Lung (tissue), 16 donors: ENCODE results near the gene LGI1. TPM values are rescaled to one million over a fixed set of nuclear protein-coding genes. Genes with fewer than 3 reads are reported as not detected.

ENCODE experiments used
- ATAC-seq: fragments of 200-7000 bp; cut with Tn5 transposase; one replicate; pipeline ENCODE4 v1.9.1; 2020; ENCODE audit warnings: moderate number of reproducible peaks; ENCODE audit not compliant: insufficient read depth, low FRiP score
- DNase-seq, 3 donors: peaks; one replicate each; pipeline ENCODE4 v3.0.0-alpha.2; 2013 to 2017
- H3K27ac ChIP-seq, 2 donors: one replicate each; pipeline ENCODE4 v1.5.1; 2013; ENCODE audit warnings: mild to moderate bottlenecking in 2 of 2, moderate library complexity in 2 of 2, control low read depth in 1 of 2, inconsistent platforms in 1 of 2, low read depth in 1 of 2, low read length in 1 of 2
- H3K27me3 ChIP-seq, 3 donors: one replicate each; pipeline ENCODE4 v1.5.1; 2013; ENCODE audit warnings: low read length in 2 of 3; ENCODE audit not compliant: control insufficient read depth in 3 of 3, insufficient read depth in 3 of 3
- H3K36me3 ChIP-seq, 4 donors: one replicate each; pipeline ENCODE4 v1.5.1; 2013; ENCODE audit warnings: low read length in 4 of 4, mild to moderate bottlenecking in 1 of 4, moderate library complexity in 1 of 4; ENCODE audit not compliant: control insufficient read depth in 4 of 4, insufficient read depth in 4 of 4
- H3K4me1 ChIP-seq, 5 donors: one replicate each; pipeline ENCODE4 v1.5.1; 2013; ENCODE audit warnings: low read length in 5 of 5, mild to moderate bottlenecking in 2 of 5, moderate library complexity in 1 of 5; ENCODE audit not compliant: control insufficient read depth in 5 of 5, insufficient read depth in 5 of 5
- H3K4me3 ChIP-seq: one replicate; pipeline ENCODE4 v1.5.1; 2013; ENCODE audit warnings: mild to moderate bottlenecking, control low read depth, moderate library complexity
- H3K9ac ChIP-seq, 2 donors: one replicate each; pipeline ENCODE4 v1.5.1; 2013; ENCODE audit warnings: low read length in 2 of 2, control low read depth in 1 of 2; ENCODE audit not compliant: insufficient read depth in 1 of 2
- H3K9me3 ChIP-seq, 4 donors: one replicate each; pipeline ENCODE4 v1.5.1; 2013; ENCODE audit warnings: low read length in 3 of 4, mild to moderate bottlenecking in 1 of 4, moderate library complexity in 1 of 4; ENCODE audit not compliant: control insufficient read depth in 4 of 4, insufficient read depth in 3 of 4
- CTCF ChIP-seq: IDR thresholded peaks from 2 replicates; pipeline ENCODE4 v1.5.1; 2012; ENCODE audit warnings: mild to moderate bottlenecking; ENCODE audit errors: control extremely low read depth, extremely low read depth
- WGBS, 2 donors: extraction: QIAGEN DNeasy Blood & Tissue Kit; methylation state at CpG; one replicate each; pipeline ENCODE4 v1.1.7; 2013; 5-methylcytosine and 5-hydroxymethylcytosine counted together
- long read RNA-seq, 5 donors: transcript quantifications; one replicate each; lab custom pipeline, GENCODE V29; 2026
- polyA plus RNA-seq, 2 donors: library from polyadenylated mRNA; stranded (reverse); fragments of 200-250 nt; gene quantifications; one replicate each; pipeline ENCODE4 v1.2.1, GENCODE V29; 2013
- total RNA-seq, 2 donors: library from RNA; depleted of rRNA in 1 of 2; stranded (reverse); fragments of >200 nt in 1 of 2; gene quantifications; one replicate each; pipeline ENCODE4 v1.2.1, GENCODE V29; 2014 to 2021
- donor health status: control.
- donor health status: control.
- donor health status: Bipolar disorder and iron deficiency.
- donor health status: healthy.
- donor health status: DM: yes; HTN: yes; CAD: no.

LGI1 gene
- total RNA-seq, result under 1 TPM in 1 of 2 donors, not detected in 1; 0.68 TPM
- polyA plus RNA-seq, result not detected
- long read RNA-seq, donor 1, result 0 reads
- long read RNA-seq, donor 2, result 0 reads
- long read RNA-seq, donor 3, result 0 reads
- long read RNA-seq, donor 4, result 0 reads
- long read RNA-seq, donor 5, result 0 reads

DNA sequence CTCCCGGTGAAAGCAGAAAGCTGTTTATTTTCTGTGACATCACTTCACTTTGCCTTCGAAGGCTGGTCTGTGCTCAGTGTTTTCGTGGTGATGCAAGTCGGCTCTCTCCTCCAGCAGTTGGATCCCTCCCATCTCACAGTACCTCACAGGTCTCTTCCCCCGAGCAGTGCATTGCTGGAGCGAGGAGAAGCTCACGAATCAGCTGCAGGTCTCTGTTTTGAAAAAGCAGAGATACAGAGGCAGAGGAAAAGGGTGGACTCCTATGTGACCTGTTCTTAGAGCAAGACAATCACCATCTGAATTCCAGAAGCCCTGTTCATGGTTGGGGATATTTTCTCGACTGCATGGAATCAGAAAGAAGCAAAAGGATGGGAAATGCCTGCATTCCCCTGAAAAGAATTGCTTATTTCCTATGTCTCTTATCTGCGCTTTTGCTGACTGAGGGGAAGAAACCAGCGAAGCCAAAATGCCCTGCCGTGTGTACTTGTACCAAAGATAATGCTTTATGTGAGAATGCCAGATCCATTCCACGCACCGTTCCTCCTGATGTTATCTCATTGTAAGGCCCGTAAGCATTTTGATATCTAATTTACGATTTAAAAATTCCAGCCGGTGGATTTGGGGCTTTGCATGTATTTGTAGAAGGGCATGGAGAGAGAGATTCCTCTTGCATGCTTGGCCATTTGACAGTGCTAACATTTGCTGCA, at the start of gene LGI1:
TSS of gene LGI1 (plus strand) at position 136 of the 707 bp plus-strand sequence. CDS start at position 345, 209 bp downstream.
- TF ChIP-seq CTCF, result no peak
- H3K4me3 ChIP-seq, result no peak within 1 kb of the TSS
- 20 to 33% methylated on average over 16 of the region's 16 CpGs for WGBS, 2 donors
- H3K36me3 ChIP-seq, result no peaks in the 10 kb centered on the region
- no peaks in the 10 kb centered on the region for H3K9me3 ChIP-seq
- ATAC-seq, result no peak
- H3K9ac ChIP-seq, result no peak within 1 kb of the TSS
- H3K27me3 ChIP-seq, result peaks cover 0 to 38% (median 38%) of the 10 kb centered on the region in 3 donors
- peaks cover 0 to 36% (median 17%) of the 10 kb centered on the region in 5 donors for H3K4me1 ChIP-seq
- DNase-seq, result no peak
- no peak within 1 kb of the TSS for H3K27ac ChIP-seq

DNA sequence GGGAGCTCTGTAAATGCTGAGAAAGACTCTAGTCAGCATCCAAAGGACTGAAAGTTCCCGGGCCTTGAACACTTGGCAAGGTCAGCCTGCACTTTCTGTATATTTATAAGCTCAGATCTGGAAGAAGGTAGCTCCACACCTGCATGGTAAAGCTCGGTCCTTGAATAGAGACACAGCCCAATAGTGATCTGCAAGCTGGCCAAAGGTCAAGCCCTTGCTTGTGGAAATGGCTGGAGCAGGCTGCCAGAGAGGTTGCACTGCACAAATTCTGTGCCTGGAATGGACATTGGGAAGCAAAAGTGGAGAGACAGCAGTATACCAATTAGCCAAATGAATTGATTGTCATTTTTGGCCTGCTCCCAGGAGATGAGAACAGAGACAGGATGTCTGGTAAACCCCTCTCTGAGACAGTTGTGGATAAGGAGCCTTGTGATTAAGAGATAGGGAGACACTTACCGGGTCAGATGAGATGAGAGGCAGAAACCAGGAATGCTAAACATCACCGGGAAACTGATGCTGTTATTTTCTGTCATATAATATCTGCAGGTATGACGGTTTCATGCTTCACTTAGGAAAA, 47.3 kb upstream of the LGI1 start:
- 71 to 81% methylated on average over 5 of the region's 5 CpGs for WGBS, 2 donors
- H3K36me3 ChIP-seq, result no peaks in the 10 kb centered on the region
- H3K4me1 ChIP-seq, result no peaks in the 10 kb centered on the region
- ATAC-seq, result no peak
- H3K4me3 ChIP-seq, result no peak overlapping the region
- TF ChIP-seq CTCF, result no peak
- H3K27me3 ChIP-seq, result peaks cover 0 to 3% (median 3%) of the 10 kb centered on the region in 3 donors
- DNase-seq, result no peak
- no peaks in the 10 kb centered on the region for H3K9me3 ChIP-seq
- no peak overlapping the region for H3K27ac ChIP-seq
- H3K9ac ChIP-seq, result no peak overlapping the region

GRCh38 chr10:93711891-93712290, 45.8 kb upstream of the LGI1 start:
- ATAC-seq (no peak), DNase-seq (no peak)
- Histone ChIP-seq H3K36me3 (no peaks in the 10 kb centered on the region), H3K27me3 (peaks cover 0 to 3% (median 0%) of the 10 kb centered on the region in 3 donors), H3K27ac (no peak overlapping the region), H3K4me1 (no peaks in the 10 kb centered on the region), H3K9ac (no peak overlapping the region), H3K9me3 (peaks cover 0 to 2% (median 0%) of the 10 kb centered on the region in 4 donors), H3K4me3 (no peak overlapping the region)
- no peak for TF ChIP-seq CTCF
- WGBS, 2 donors, result 91 to 92% methylated on average over 3 of the region's 3 CpGs
